ENCODE results near the gene KRT2. TPM values are rescaled to one million over a fixed set of nuclear protein-coding genes. Genes with fewer than 3 reads are reported as not detected.

Gene KRT2
- total and polyA plus RNA-seq, 4 donors = not detected

GRCh38 chr12:52673217-52673616, 21.2 kb upstream of the KRT2 start (continued):
- TF ChIP-seq EGR1 (IDR thresholded peaks at IDR 0.05; ENCODE audit: low read depth in 2 of 2) = no peak

DNA sequence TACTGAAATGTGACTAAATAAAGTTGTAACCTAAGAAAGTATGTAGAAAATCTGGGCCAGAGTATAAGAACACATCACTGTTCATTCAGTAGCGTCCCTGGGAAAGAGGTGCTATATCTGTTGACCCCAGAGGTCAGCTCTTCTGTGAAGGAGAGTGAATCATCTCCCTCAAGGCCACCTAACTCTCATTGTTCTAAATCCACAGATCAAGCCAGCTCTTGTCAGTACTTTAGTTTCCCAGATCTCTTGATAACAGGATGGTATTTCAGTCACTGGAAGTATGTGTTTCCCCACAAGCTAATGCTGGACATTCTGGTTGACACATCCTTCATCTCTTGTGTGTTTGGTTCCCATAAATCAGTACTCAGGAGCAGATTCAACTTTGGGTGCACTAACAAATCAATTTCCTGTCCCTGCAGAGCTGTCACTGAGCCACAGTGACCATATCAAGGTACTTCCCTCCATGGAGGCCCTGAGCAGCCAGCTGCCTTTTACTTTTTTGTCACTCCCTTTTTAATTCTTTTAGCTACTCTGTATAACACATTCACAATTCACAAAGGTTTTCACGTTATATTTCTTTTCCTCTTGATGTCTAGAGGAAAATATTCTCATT, 20.4 kb upstream of the KRT2 start:
- no peak for DNase-seq (ENCODE audit: low spot score)
- Histone ChIP-seq H3K9ac (ENCODE audit: low read depth in 1 of 2, low read length in 2 of 2) (no peak overlapping the region), H3K27me3 (ENCODE audit: control insufficient read depth in 4 of 4, insufficient read depth in 4 of 4, low read length in 3 of 4) (peaks cover 0 to 8% (median 0%) of the 10 kb centered on the region in 4 donors), H3K4me1 (ENCODE audit: control insufficient read depth in 4 of 4, insufficient read depth in 4 of 4, low read length in 3 of 4) (no peaks in the 10 kb centered on the region), H3K36me3 (ENCODE audit: control insufficient read depth in 4 of 4, insufficient read depth in 3 of 4, low read depth in 1 of 4, low read length in 3 of 4) (no peaks in the 10 kb centered on the region), H3K9me3 (ENCODE audit: control insufficient read depth in 4 of 4, low read length in 3 of 4) (no peaks in the 10 kb centered on the region), H3K27ac (ENCODE audit: low read depth in 1 of 2, low read length in 2 of 2) (no peak overlapping the region), H3K4me3 (ENCODE audit: low read depth in 1 of 3, low read length in 3 of 3) (no peak overlapping the region)
- TF ChIP-seq TAF1 (conservative IDR thresholded peaks at IDR 0.05) (no peak), YY1 (IDR thresholded peaks at IDR 0.05) (no peak), RXRA (IDR thresholded peaks at IDR 0.05) (no peak), FOXA2 (IDR thresholded peaks at IDR 0.05) (no peak), SP1 (IDR thresholded peaks at IDR 0.05) (no peak), FOXA1 (IDR thresholded peaks at IDR 0.05) (no peak), CTCF (IDR thresholded peaks at IDR 0.05; ENCODE audit: low read depth, low read length, missing input control) (no peak), RAD21 (IDR thresholded peaks at IDR 0.05) (no peak), NR2F2 (IDR thresholded peaks at IDR 0.05) (no peak), EGR1 (IDR thresholded peaks at IDR 0.05; ENCODE audit: low read depth in 2 of 2) (no peak), HNF4G (IDR thresholded peaks at IDR 0.05) (no peak)
- TF ChIP-seq, protein P1, sequence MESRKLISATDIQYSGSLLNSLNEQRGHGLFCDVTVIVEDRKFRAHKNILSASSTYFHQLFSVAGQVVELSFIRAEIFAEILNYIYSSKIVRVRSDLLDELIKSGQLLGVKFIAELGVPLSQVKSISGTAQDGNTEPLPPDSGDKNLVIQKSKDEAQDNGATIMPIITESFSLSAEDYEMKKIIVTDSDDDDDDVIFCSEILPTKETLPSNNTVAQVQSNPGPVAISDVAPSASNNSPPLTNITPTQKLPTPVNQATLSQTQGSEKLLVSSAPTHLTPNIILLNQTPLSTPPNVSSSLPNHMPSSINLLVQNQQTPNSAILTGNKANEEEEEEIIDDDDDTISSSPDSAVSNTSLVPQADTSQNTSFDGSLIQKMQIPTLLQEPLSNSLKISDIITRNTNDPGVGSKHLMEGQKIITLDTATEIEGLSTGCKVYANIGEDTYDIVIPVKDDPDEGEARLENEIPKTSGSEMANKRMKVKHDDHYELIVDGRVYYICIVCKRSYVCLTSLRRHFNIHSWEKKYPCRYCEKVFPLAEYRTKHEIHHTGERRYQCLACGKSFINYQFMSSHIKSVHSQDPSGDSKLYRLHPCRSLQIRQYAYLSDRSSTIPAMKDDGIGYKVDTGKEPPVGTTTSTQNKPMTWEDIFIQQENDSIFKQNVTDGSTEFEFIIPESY (IDR thresholded peaks at IDR 0.05) = no peak
- TF ChIP-seq, protein P2, sequence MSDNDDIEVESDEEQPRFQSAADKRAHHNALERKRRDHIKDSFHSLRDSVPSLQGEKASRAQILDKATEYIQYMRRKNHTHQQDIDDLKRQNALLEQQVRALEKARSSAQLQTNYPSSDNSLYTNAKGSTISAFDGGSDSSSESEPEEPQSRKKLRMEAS (IDR thresholded peaks at IDR 0.05) = no peak
- TF ChIP-seq, protein P3, sequence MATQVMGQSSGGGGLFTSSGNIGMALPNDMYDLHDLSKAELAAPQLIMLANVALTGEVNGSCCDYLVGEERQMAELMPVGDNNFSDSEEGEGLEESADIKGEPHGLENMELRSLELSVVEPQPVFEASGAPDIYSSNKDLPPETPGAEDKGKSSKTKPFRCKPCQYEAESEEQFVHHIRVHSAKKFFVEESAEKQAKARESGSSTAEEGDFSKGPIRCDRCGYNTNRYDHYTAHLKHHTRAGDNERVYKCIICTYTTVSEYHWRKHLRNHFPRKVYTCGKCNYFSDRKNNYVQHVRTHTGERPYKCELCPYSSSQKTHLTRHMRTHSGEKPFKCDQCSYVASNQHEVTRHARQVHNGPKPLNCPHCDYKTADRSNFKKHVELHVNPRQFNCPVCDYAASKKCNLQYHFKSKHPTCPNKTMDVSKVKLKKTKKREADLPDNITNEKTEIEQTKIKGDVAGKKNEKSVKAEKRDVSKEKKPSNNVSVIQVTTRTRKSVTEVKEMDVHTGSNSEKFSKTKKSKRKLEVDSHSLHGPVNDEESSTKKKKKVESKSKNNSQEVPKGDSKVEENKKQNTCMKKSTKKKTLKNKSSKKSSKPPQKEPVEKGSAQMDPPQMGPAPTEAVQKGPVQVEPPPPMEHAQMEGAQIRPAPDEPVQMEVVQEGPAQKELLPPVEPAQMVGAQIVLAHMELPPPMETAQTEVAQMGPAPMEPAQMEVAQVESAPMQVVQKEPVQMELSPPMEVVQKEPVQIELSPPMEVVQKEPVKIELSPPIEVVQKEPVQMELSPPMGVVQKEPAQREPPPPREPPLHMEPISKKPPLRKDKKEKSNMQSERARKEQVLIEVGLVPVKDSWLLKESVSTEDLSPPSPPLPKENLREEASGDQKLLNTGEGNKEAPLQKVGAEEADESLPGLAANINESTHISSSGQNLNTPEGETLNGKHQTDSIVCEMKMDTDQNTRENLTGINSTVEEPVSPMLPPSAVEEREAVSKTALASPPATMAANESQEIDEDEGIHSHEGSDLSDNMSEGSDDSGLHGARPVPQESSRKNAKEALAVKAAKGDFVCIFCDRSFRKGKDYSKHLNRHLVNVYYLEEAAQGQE (IDR thresholded peaks at IDR 0.05) = no peak
- WGBS = 48% methylated on average over 2 of the region's 2 CpGs

Measured in liver (tissue), 9 donors.